Epithelial cell of prostate (primary cell): Measurements from ENCODE around the gene ARID4B.
"Not testable (repeated sequence)": the region's sequence is repeated elsewhere in the genome, so short reads cannot be mapped to it uniquely, and the experiment has no call there.

ENCODE experiments used
- DNase-seq: peaks from one replicate; pipeline ENCODE4 v3.0.0-alpha.2; 2011; ENCODE audit warnings: low read depth, low spot score
- H3K27ac ChIP-seq: fragments of 450-650 bp; 2 replicates; pipeline ENCODE4 v1.5.1; 2017; ENCODE audit warnings: mild to moderate bottlenecking

Gene ARID4B

DNA sequence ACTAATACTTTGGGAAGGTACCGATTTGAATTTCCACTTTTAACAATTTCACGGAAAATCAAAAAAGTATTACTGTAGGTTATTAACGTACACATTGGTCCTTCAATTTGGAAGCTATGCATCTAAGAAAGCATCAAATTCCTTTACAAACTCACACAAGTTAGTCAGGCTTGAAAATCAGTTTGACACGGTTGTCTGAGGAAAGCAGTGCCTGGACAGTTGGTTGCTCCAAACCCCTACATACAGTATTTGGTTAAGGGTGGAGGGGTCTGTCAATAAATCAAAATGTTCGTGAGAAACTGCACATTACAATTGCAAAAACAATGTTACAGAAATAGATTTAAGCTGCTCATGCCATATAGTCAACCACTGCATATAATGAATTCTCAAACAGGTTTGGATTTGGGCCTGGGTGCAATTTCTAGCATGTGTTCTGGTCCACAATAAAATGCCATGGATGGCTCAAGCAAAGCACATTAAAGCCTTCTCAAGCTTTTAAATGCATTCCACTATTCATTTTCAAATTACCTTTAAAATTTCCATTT is 147.0 kb downstream of the ARID4B start:
- no peak for DNase-seq

DNA sequence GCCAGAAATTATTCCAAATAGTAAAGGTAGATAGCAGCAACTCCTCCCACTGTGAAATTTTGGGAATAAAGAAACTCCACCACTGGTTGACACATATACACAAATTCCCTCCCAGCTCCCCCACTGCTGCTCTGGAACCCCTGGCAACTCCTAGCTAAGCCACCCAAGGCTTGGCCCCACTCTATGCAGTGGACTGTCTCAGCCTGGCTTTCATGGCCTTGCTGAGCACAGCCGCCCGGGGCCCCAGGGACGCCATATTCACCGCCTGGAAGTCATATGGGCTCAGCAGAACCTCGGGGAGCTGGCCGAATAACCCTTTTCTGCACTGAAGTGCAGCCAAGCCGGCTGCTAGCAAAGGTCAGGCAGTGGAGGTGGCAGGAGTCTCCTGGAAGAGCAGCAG is 151.5 kb downstream of the ARID4B start:
- no peak overlapping the region for H3K27ac ChIP-seq
- no peak for DNase-seq

More for the DNA sequence above, 147.0 kb downstream of the ARID4B start:
- H3K27ac ChIP-seq, result no peak overlapping the region

DNA sequence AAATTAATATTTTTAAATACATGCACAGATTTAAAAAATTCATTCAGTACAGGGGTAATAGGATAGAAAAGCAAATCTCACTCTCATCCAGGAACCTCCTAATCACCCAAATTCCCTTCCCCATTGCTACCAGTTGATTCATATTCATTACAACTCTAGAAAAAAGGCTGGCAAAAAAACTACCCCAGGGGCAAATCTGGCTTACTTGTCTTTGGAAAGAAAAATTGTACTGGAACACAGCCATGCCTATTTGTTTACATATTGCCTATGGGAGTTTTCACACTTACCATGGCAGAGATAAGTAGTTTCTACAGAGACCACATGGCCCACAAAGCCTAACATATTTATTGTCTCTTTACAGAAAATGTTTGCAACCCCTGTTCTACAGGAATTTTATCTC is 158.0 kb downstream of the ARID4B start:
- DNase-seq, result no peak
- H3K27ac ChIP-seq, result no peak overlapping the region

DNA sequence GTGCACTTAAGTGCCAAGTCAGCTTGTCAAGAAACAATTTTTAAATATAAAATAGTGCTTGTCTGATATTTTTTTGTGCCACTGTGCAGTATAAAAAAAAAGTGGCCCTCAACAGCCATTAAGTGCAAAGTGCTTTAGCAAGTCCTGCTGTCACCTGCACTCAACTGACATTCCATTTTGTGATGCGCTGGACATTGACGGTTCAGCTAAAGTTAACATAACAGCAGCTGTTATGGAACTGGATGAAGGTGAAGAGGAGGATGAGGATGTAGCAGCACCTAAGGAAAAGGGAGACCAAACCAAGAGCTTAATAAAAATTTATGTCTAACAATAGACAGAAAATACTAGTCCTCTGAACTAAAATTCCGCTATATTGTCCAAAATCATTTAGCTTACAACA is 159.6 kb downstream of the ARID4B start:
- H3K27ac ChIP-seq, result no peak overlapping the region
- no peak for DNase-seq

DNA sequence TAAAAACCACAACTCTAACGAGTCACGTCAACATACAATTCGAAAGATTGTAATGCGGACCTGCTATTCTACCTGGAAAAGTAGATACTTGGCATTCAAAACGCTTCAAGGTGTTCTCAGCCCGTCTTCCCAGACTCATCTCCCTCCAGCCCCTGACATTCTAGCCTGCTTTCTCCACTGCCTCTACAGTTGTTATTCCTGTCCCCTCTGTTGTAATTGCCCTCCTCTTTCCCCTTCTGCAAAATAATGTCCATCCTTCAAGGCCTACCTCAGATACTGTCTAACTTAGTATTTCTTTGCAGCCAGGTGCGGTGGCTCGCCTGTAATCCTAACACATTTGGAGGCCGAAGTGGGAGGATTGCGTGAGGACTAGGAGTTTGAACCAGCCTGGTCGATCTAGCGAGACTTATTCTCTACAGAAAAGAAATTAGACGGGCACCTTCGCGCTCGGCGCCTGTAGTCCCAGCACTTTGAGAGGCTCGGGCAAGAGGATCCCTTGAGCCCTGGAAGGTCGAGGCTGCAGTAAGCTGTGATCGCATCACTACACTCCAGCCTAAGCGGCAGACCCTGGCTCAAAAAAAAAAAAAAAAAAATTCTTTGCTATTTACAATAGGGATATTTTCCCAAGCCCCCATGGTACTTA is 166.2 kb downstream of the ARID4B start:
- no peak for DNase-seq

DNA sequence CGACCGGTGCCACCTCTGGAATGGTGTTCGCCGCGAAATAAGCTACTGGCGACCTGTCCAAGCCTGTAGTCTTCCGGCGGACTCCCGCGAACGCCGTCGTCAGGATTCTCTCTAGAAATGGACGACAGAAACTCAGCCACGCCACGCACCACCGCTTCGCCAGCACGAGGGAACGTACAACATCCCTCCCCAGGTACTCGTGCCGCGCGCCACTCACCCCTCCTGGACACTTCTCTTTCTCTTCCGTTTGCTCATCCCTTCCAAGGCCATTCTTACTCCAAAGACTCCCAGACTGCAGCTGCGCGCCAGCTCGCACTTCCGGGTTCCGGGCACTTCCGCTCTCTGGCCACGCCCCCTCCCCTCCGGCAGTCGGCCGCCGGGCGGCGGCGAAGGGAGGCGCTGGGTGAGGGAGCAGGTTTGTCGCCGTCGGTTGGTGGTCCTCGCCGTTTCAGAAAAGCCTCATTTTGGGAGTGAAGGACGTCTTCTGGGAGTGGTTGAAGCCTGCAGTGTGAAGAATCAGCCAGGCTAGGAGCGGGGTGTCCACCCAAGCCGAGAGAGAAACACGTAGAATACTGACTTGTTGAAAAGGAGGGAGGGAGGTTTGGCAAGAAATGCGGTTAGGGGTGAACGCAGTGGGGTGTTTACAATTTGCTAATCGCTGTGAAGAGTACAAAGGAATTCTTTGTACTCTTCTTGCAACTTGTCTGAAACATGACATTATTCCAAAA is 166.9 kb downstream of the ARID4B start, which contains the start of gene RBM34:
Gene RBM34 (minus strand): TSS at position 294 of the 728 bp plus-strand sequence. CDS start 24 bp downstream, at position 270.
- H3K27ac ChIP-seq, result peak within 1 kb of the TSS; percentile 82
- peak; percentile 52 for DNase-seq

More for the DNA sequence above, 166.2 kb downstream of the ARID4B start:
- H3K27ac ChIP-seq, result peak overlapping the region; percentile 82

DNA sequence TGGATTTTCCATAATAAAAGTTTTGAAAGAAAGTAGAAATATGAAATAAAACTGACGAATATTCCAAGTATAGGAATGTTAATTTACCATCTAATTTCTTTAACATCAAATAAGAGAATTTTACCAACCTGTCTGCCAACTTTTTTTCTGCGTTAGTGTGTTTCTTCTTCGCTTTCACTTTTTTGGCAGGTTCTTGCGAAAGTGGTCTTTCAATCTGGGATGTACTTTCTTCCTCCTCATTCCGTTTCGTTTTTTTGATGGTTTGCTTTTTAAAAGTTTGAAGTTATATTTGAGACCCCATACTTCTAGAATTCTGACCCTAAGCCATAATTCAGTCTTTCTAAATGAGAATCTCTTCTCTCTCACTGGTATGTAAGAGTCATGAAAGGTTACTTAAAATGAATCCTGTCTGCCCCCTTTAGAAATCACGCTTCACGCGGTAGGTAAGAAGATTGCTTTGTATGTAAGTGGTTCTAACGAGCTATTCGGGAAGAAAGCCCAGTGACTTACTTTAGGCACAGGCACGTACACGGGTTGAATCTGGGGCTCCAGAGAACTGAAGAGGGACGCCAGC is 167.5 kb downstream of the ARID4B start:
- no peak for DNase-seq
- H3K27ac ChIP-seq, result peak overlapping the region; percentile 82

DNA sequence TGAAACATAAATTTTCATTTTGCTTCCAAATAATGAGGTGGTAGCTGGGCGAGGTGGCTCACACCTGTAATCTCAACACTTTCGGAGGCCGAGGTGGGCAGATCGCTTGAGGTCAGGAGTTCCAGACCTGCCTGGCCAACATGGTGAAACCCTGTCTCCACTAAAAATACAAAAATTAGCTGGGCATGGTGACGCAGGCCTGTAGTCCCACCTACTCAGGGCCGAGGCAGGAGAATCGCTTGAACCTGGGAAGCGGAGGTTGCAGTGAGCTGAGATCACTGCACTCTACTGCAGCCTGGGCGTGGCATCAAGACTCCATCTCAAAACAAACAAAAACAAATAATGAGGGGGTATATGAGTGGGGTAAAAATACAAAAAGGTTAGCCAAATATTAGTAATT is 168.0 kb downstream of the ARID4B start:
- not testable (repeated sequence) for DNase-seq
- H3K27ac ChIP-seq, result peak overlapping the region; percentile 82

DNA sequence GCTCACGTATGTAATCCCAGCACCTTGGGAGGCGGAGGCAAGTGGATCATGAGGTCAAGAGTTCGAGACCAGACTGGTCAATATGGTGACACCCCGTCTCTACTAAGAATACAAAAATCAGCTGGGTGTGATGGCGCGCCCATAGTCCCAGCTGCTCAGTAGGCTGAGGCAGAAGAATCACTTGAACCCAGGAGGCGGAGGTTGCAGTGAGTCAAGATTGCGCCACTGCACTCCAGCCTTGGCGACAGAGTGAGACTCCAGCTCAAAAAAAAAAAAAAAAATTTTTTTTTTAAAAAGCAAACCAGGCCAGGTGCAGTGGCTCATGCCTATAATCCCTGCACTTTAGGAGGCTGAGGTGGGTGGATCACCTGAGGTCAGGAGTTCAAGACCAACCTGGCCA is 168.7 kb downstream of the ARID4B start:
- not testable (repeated sequence) for DNase-seq, H3K27ac ChIP-seq

DNA sequence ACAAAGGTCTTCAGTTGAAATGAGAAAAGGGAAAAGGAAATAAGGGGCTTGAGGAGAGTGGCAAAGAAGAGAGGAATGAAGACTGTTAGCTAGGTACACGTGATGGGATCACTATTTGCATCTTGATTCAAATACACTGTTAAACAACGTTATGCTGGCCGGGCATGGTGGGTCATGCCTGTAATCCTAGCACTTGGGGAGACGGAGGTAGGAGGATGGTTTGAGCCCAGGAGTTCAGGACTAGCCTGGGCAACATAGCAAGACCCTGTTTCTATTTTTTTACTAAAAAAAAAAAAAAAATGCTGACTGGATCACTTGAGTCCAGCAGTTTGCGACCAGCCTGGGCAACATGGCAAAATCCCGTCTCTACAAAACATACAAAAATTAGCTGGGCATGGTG is 169.3 kb downstream of the ARID4B start:
- DNase-seq, result no peak
- H3K27ac ChIP-seq, result no peak overlapping the region

DNA sequence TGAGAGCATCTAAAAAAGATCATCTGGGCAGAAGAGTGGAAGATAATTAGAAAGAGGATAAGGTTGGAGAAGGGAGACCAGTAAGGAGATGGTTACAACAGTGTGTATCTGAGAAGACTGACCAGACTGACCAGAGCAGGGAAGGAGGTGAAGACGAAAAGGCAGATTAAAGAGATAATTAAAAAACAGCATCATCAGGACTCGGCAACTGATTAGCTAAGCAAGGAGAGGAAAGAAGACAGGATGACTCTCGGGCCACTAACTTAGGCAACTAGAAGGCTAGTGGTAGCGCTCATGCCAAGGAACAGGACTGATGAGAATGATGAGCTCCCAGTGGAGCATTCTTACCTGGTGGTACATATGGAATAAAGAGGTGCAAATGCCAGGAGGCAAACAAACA is 170.8 kb downstream of the ARID4B start:
- no peak overlapping the region for H3K27ac ChIP-seq
- DNase-seq, result no peak

DNA sequence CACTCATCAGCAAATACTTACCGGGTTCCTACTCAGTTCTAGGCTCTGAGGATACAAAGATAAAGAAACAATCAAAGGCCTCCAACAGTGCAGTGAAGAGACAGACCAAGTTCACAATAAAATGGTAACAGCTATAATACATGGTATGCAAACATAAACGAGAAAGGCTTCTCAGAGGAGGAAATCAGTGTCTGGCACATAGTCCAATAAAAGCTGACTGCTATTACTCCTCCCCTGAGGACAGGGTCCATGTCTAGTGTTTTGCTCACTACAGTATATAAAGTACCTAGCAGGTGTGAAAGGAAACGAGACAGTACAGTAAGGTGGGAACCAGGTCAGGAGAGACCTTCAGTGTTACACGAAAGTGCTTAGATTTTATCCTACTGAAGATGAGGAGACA is 171.2 kb downstream of the ARID4B start:
- DNase-seq, result no peak
- no peak overlapping the region for H3K27ac ChIP-seq

DNA sequence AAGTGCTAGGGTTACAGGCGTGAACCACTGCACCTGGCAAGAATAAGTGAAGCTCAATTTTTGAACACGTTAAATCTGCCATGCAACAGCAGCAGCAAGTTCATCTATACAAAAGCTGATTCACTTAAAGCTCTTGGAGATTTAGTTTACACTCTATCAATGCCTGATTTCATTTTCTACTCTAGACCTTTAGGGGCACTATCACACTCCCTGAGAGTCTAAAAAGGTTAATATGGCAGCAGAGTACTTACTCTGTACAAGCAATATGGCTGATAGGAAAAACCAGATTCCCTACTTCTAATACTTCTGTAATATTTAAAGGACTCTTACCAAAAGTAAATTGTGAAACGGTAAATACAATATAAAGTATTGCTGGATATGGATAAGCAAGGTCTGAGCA is 171.7 kb downstream of the ARID4B start:
- no peak for DNase-seq

DNA sequence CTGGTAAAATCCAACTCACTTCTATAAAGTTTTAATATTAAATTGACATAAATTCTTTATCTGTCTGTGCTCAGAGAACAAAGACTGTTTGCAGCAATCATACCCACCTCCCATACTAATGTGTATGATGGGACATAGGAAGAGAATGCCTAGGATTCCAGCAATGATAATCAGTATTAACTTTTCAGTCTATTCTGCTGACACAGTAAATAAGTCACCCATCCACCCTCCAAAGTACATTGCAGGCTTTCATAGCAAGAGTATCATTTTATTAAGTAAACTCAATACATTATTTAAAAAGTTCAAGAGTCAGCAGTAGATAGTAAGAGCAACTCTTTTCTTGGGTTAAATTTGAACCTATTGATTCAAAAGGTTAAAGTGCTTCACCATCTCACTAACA is 175.7 kb downstream of the ARID4B start:
- no peak for DNase-seq
- no peak overlapping the region for H3K27ac ChIP-seq

More for the DNA sequence above, 171.7 kb downstream of the ARID4B start:
- no peak overlapping the region for H3K27ac ChIP-seq

DNA sequence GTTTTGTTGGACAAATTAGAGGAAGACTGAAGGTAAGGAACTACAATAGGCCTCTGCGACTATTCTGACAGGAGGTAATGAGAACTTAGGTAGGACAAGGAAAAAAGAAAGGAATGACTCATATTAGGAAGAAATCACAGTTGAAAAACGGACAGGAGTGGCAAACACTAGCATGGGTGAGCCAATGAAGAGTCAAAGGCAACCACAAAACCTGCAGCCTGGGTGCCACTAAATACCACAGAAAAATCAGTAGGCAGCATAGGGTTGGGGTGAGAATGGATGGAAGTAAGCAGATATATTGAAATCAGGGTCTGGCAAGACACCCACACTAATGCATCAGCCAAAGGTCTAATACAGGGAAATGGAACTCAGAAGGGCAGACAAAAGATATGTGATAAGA is 176.9 kb downstream of the ARID4B start:
- H3K27ac ChIP-seq, result peak overlapping the region; percentile 19
- no peak for DNase-seq

DNA sequence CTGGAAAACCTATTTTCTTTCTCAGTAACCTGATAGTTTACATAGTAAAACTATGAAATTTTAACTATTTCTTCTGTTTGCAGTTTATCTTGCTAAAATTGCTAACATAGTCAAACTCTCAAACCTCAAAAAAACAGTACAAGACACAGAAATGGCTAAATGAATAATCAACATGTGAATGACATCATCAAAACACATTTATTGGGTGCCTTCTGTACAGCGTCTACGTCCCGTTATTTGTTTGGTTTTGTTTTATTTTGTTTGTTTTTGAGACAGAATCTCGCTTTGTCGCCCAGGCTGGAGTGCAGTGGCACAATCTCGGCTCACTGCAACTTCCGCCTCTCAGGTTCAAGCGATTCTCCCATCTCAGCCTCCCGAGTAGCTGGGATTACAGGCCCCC is 178.2 kb downstream of the ARID4B start:
- no peak for DNase-seq
- no peak overlapping the region for H3K27ac ChIP-seq

DNA sequence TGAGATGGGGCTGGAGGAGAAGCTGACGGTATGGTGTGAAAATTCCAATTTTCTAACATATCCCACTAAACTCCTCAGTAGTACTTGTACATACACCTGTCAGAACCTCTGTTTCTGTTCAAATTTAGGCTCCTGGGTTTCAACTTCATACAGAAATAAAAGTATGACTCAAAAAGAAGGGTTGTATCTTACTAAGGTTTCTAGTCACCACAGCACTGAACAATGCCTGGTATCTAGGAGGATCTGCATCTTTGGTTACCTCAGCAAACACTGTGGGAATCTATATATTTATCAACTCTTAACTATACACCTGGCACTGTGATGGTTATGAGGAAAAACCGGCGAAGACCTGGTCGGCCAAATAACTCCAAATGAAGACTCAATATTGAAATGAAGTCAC is 180.7 kb downstream of the ARID4B start:
- H3K27ac ChIP-seq, result no peak overlapping the region
- DNase-seq, result no peak

DNA sequence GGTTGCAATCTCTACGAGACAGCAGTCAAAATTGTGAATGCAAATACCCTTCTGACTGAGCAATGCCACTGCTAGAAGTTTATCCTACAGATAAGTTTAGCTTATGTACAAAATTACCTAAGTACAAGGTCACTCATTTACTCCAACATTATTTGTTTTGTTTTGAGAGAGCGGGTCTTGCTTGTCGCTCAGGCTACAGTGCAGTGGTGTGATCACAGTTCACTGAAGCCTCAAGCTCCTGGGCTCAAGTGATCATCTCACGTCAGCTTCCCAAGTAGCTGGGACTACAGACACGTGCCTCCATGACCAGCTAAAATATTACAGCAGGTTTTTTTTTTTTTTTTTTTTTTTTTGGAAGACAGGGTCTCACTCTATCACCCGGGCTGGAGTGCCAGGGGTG is 182.3 kb downstream of the ARID4B start:
- no peak overlapping the region for H3K27ac ChIP-seq

DNA sequence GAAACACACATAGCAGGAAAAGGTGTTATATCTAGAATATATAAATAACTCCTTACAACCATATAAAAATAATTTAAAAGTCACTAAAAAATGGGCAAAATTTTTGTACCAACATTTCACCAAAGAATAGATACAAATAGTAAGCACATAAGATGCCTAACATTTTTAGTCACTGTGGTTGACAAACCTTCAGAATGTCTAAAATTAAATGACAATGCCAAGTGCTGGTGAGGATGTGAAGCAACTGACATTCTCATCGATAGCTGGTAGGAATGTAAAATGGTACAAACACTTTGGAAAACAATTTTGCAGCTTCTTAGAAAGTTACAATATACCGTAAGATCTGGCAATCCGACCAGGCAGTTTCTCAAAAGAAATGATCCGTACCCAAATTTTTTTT is 185.0 kb downstream of the ARID4B start:
- no peak for DNase-seq
- no peak overlapping the region for H3K27ac ChIP-seq

More for the DNA sequence above, 182.3 kb downstream of the ARID4B start:
- DNase-seq, result no peak

DNA sequence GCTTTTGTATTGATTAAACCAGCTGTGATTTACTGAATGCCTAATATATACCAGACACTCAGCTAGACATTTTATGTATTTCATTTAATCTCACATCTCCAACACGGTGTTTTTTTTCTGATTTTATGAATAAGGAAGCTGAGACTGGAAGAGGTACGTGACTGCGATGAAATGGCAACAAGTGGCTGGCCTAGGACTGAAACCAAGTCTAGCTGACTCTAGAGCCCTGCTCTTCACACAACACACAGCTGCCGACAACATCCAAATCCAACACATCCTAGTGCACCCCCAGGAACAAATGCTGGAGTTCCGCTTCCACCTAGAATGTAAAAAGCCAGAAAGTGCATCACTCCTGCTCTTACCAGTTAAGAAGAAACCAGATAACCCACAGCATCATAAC is 188.7 kb downstream of the ARID4B start:
- DNase-seq, result no peak
- H3K27ac ChIP-seq, result no peak overlapping the region

DNA sequence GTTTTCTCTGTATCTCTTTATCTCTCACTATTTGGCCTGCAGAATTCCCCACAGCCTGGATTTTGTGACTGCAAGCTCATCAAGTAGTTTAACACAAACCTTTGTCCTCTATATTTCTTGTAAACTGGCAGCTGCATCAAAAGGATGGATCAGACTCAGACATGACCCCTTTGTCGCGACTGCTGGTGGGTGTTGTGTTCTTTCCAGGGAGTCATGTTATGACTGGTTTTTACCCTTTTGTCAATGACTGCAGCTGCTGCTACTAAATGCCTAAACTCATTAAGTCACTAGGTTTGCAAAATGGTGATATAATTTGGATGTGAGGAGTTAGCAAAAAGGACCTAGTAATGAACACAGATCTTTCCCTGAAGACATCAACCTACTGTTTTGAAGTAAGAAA is 189.2 kb downstream of the ARID4B start:
- no peak overlapping the region for H3K27ac ChIP-seq

More for the DNA sequence above, 189.2 kb downstream of the ARID4B start:
- no peak for DNase-seq
